Heart left ventricle (tissue), 16 donors: Measurements from ENCODE around the gene CIB4. TPM values are rescaled to one million over a fixed set of nuclear protein-coding genes. Genes with fewer than 3 reads are reported as not detected.

Experiments
- ATAC-seq, 4 donors: fragments of 200-7000 bp; cut with Tn5 transposase; one replicate each; pipeline ENCODE4 v1.9.1; 2020 to 2022; ENCODE audit warnings: moderate library complexity in 4 of 4, mild to moderate bottlenecking in 3 of 4, moderate number of reproducible peaks in 1 of 4
- DNase-seq, 5 donors: peaks; one replicate each; pipeline ENCODE4 v3.0.0-alpha.2; 2020
- H3K27ac ChIP-seq, 12 donors: fragments of 200-600 bp; sonication (generic) in 4 of 12; one replicate each; pipeline versions ENCODE4 v1.5.0 to v1.8.0; 2016 to 2022; ENCODE audit warnings: mild to moderate bottlenecking in 2 of 12
- H3K27me3 ChIP-seq, 9 donors: fragments of 200-600 bp; sonication (generic) in 2 of 9; one replicate each; pipeline versions ENCODE4 v1.5.1 to v1.8.0; 2016 to 2022; ENCODE audit warnings: mild to moderate bottlenecking in 3 of 9
- H3K36me3 ChIP-seq, 9 donors: fragments of 200-600 bp; sonication (generic) in 2 of 9; one replicate each; pipeline versions ENCODE4 v1.5.0 to v1.8.0; 2018 to 2022; ENCODE audit warnings: mild to moderate bottlenecking in 2 of 9
- H3K4me1 ChIP-seq, 12 donors: fragments of 200-600 bp; sonication (generic) in 4 of 12; one replicate each; pipeline versions ENCODE4 v1.5.0 to v1.8.0; 2016 to 2022; ENCODE audit warnings: mild to moderate bottlenecking in 3 of 12
- H3K4me3 ChIP-seq, 12 donors: fragments of 200-600 bp; sonication (generic) in 4 of 12; one replicate each; pipeline versions ENCODE4 v1.5.0 to v1.8.0; 2017 to 2022; ENCODE audit warnings: mild to moderate bottlenecking in 9 of 12, moderate library complexity in 4 of 12
- H3K9me3 ChIP-seq, 12 donors: fragments of 200-600 bp; sonication (generic) in 4 of 12; one replicate each; pipeline versions ENCODE4 v1.5.0 to v1.8.0; 2016 to 2022; ENCODE audit warnings: mild to moderate bottlenecking in 1 of 12
- POLR2A ChIP-seq, 2 donors: fragments of 450-650 bp; IDR thresholded peaks; one replicate each; pipeline ENCODE4 v1.6.1; 2017; ENCODE audit warnings: antibody characterized with exemption in 2 of 2, mild to moderate bottlenecking in 2 of 2, moderate library complexity in 2 of 2
- WGBS, 4 donors: extraction: QIAGEN DNeasy Blood & Tissue Kit in 2 of 4; methylation state at CpG; one replicate each; pipeline versions ENCODE4 v1.1.5 to v1.1.7; 2013 to 2018; 5-methylcytosine and 5-hydroxymethylcytosine counted together
- intact Hi-C, 10 donors: fragments of 100-400 bp; cut with DNase I; formaldehyde crosslinking; loops; one replicate each; pipeline versions ENCODE4 v1.11.1 to v1.14.2; 2022
- polyA plus RNA-seq, 2 donors: library from polyadenylated mRNA; stranded (reverse); fragments of 200-250 nt; gene quantifications; one replicate each; pipeline ENCODE4 v1.2.3, GENCODE V29; 2013
- total RNA-seq, 9 donors: library from RNA; depleted of rRNA in 2 of 9; stranded (reverse); fragments of >200 nt in 2 of 9; fragmentation: NEBNext Ultra II Directional in 3 of 9; extraction: Animal tissue kit (Norgen Biotek cat#: 25700) in 3 of 9; gene quantifications; one replicate each; pipeline versions ENCODE4 v1.1.0 to v1.2.4, GENCODE V29; 2016 to 2023
- TF ChIP-seq, protein P1 (sequence below), 12 donors: fragments of 200-600 bp; sonication (generic) in 4 of 12; IDR thresholded peaks; one replicate each; pipeline versions ENCODE4 v1.5.0 to v1.8.0; 2018 to 2022; ENCODE audit warnings: antibody characterized with exemption in 12 of 12, mild to moderate bottlenecking in 5 of 12
- donor health status: ischemic (EF 13 %, LVEDD 7.1; RV severe dilation, severe dysfunction).
- donor health status: healthy with polysubstance abuse.
- donor health status: DM: no; HTN: yes; CAD: no.
- donor health status: DM: no; HTN: no; CAD: no.
- donor health status: ischemic (EF 25% LVEDD 6.9; RV normal size, moderate dysfunction).
- donor health status: ischemic (EF 25% LVEDD 5.7; RV mildly dilated, moderate dysfunction).
- donor health status: healthy.
- donor health status: DM: yes; HTN: yes; CAD: no.
- donor health status: ischemic (EF 35%, LVEDD 5.7; RV mildly dilated, moderate dysfunction).
- donor health status: nonischemic (EF 11% LVEDD 7.7; RV severe dilation, severe dysfunction).
- donor health status: DM: yes; HTN: yes; CAD: no.
- donor health status: PGD.
- donor health status: ischemic (EF 29% LVEDD 5.4; RV normal size, mild dysfunction).
- donor health status: nonischemic (EF 23%, LVEDD 6.1; RV moderate dilation, normal function).

The CIB4 gene
- total and polyA plus RNA-seq, 11 donors, result not detected

DNA sequence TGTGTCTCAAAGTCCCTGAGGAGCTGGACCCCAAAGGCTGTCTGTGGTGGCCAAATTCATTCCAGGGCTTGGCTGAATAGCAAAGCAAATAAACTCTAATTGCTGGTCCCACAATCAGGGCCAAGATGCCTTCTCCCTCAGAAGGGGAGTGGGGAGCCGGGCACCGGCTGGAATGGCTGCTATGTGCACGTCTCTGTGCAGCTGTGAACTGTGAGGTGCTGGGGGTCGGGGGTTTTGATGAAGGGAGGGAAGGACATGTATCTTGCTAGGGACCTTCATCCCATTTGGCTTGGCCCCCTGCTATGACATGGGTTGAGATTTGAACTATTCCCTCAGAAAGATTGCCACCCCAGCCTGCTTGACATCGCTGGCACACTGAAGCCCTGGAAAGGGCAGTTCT lies 60.4 kb downstream of the CIB4 start:
- intact Hi-C loops, result no loop called here
- no peak for TF ChIP-seq POLR2A (IDR thresholded peaks at IDR 0.05)
- TF ChIP-seq, protein P1, sequence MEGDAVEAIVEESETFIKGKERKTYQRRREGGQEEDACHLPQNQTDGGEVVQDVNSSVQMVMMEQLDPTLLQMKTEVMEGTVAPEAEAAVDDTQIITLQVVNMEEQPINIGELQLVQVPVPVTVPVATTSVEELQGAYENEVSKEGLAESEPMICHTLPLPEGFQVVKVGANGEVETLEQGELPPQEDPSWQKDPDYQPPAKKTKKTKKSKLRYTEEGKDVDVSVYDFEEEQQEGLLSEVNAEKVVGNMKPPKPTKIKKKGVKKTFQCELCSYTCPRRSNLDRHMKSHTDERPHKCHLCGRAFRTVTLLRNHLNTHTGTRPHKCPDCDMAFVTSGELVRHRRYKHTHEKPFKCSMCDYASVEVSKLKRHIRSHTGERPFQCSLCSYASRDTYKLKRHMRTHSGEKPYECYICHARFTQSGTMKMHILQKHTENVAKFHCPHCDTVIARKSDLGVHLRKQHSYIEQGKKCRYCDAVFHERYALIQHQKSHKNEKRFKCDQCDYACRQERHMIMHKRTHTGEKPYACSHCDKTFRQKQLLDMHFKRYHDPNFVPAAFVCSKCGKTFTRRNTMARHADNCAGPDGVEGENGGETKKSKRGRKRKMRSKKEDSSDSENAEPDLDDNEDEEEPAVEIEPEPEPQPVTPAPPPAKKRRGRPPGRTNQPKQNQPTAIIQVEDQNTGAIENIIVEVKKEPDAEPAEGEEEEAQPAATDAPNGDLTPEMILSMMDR (IDR thresholded peaks at IDR 0.05), result no peak
- ATAC-seq, result no peak
- Histone ChIP-seq H3K4me1 (no peaks in the 10 kb centered on the region), H3K9me3 (no peaks in the 10 kb centered on the region), H3K27ac (no peak overlapping the region), H3K27me3 (peaks cover 0 to 65% (median 21%) of the 10 kb centered on the region in 9 donors), H3K36me3 (no peaks in the 10 kb centered on the region), H3K4me3 (no peak overlapping the region)
- DNase-seq, result no peak
- 76 to 82% (median 79%) methylated on average over 4 to 5 of the region's 5 CpGs for WGBS, 4 donors

DNA sequence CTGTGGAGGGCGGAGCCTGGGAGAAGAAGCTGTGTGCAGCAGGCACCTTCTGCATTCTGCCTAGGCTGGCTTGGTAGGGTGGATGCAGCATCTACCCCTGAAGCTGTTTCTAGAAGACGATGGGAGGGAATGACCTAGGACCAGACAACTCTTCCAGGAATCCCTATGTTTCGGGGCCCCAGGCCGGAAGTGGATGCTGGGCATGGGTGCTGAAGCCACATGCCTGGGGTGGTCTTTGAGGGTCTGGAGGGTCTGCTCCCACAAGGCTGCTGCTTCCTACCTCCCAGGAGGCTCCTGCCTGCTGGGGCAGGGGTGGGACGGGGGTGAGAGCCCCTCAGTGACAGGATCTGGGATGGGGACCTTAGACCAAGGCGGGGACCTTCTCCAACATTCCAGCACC lies 61.0 kb downstream of the CIB4 start:
- Histone ChIP-seq H3K27ac (no peak overlapping the region), H3K27me3 (peaks cover 0 to 59% (median 21%) of the 10 kb centered on the region in 9 donors), H3K36me3 (no peaks in the 10 kb centered on the region), H3K9me3 (no peaks in the 10 kb centered on the region), H3K4me1 (no peaks in the 10 kb centered on the region), H3K4me3 (no peak overlapping the region)
- no peak for TF ChIP-seq POLR2A (IDR thresholded peaks at IDR 0.05)
- TF ChIP-seq, protein P1 (IDR thresholded peaks at IDR 0.05), result no peak
- intact Hi-C loops, result no loop called here
- WGBS, 4 donors, result 75 to 90% (median 86%) methylated on average over 6 of the region's 6 CpGs
- DNase-seq, result no peak
- ATAC-seq, result no peak

DNA sequence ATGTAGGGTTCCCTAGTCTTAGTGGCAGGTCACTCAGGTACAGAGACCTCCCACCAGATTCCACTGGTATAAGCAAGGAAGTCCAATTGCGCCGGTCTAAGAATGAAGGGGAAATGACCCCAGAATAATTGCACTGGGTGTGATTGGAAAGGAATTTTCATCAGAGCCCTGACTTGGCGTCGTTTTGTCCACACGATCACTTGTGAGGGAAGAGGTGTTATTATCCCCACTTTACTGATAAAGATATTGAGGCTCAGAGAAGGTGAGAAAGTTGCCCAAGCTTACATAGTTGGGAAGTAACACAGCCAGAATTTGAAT lies 61.5 kb downstream of the CIB4 start:
- 54 to 61% (median 59%) methylated on average over 5 of the region's 5 CpGs for WGBS, 4 donors
- no peak for TF ChIP-seq POLR2A (IDR thresholded peaks at IDR 0.05)
- TF ChIP-seq, protein P1 (IDR thresholded peaks at IDR 0.05), result no peak
- Histone ChIP-seq H3K27ac (no peak overlapping the region), H3K9me3 (no peaks in the 10 kb centered on the region), H3K27me3 (peaks cover 0 to 55% (median 18%) of the 10 kb centered on the region in 9 donors), H3K4me3 (no peak overlapping the region), H3K36me3 (no peaks in the 10 kb centered on the region), H3K4me1 (no peaks in the 10 kb centered on the region)
- intact Hi-C loops, result loop anchor here in 6 of 10 donors (5.0 to 10.0 kb wide), 4 partner anchors 57 to 185 kb away; no protein-coding TSS in a partner anchor
- no peak for ATAC-seq
- DNase-seq, result no peak

DNA sequence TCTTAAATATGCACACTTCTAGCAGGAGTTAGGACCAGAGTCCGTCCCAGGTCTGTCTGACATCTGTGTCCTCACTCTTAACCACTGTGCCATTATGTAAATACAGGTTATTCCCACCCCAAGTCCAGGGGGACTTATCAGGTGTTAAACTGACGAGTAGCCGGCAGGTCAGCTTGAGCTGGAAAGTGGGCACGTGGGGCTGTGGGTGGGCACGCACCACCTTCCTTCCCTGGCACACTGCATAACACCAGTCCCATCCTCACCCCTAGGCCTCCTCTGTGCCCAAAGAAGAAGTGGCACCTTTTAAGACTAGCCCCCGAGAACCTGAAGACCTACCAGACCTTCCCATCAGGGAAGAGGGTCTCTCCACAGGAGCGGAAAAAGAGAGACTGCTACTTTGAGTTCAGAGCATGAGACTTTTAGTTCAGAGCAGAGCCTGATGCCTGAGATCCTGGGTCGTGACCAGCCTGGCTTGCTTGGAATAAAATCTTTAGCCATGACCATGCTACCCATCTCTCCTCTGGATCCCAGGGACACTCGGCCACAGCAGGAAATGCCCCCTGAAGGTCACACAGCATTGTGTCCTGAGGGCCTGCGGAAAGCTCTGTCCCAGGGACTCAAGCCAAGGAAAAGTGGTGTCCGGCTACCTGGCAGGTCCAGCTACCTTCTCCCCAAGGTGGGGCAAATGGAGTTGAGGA lies 62.0 kb downstream of the CIB4 start:
- no peak overlapping the region for H3K4me3 ChIP-seq
- WGBS, 4 donors, result 56 to 81% (median 74%) methylated on average over 8 to 11 of the region's 11 CpGs
- no peaks in the 10 kb centered on the region for H3K4me1 ChIP-seq
- DNase-seq (no peak), ATAC-seq (no peak)
- no peak for TF ChIP-seq POLR2A (IDR thresholded peaks at IDR 0.05)
- TF ChIP-seq, protein P1 (IDR thresholded peaks at IDR 0.05), result no peak
- H3K27ac ChIP-seq, result no peak overlapping the region
- intact Hi-C loops, result loop anchor here in 6 of 10 donors (5.0 to 10.0 kb wide), 4 partner anchors 57 to 184 kb away; no protein-coding TSS in a partner anchor
- peaks cover 0 to 49% (median 18%) of the 10 kb centered on the region in 9 donors for H3K27me3 ChIP-seq
- no peaks in the 10 kb centered on the region for H3K9me3 ChIP-seq
- H3K36me3 ChIP-seq, result no peaks in the 10 kb centered on the region
